GM12875 (cell line): Measurements from ENCODE around the gene ALOXE3.
"Not testable (repeated sequence)": the region's sequence is repeated elsewhere in the genome, so short reads cannot be mapped to it uniquely, and the experiment has no call there.

ENCODE experiments used
- H3K4me3 ChIP-seq: one replicate; pipeline ENCODE4 v1.5.1; 2011; ENCODE audit warnings: low read depth, low read length, control low read depth
- TF ChIP-seq, protein P1 (sequence below): IDR thresholded peaks from 2 replicates; pipeline ENCODE4 v1.5.1; 2011; ENCODE audit warnings: low read depth, mild to moderate bottlenecking, control low read depth, inconsistent platforms, low read length, moderate library complexity, borderline replicate concordance; ENCODE audit not compliant: insufficient read depth

The ALOXE3 gene

DNA sequence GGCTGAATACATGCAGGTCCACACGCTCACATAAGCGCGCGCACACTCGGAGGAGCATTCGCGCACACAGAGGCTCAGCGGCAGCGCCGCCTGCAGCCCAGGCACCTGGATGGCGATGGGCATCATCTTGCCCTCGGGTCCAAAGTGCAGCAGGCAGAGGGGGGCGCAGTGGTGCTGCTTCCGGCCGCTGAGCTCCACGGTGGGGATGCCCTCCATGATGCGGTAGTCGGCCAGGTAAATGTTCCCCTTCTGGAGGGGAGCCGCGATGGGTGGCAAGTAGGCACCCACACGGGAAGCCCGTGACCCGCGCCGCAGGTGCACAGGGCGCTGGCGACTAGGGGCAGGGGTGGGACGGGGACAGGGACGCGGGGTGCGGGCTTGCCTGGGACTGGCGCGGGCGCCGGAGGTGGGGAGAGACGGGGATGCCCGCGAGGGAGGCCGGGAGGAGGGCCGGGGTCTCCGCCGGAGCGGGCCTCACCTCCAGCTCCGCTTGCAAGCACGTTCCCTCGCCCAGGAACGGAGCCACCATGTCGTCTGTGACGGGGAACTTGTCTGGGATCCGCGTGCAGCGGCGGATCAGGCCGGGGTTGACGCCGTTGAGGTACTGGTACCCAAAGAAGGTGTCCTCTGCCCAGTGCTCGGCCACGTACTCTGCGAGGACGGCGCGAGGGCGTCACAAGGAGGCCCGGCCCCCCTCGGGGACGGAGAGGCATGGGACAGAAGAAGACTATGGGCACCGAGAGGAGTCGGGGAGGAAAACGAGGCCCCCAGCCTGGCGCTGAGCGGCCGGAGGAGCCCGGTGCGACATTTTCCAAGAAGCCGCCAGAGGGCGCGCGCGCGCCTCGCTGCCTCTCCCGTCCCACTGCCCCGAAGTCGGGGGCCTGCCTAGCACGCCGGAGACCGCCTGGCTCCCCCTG, 38.8 kb downstream of the ALOXE3 start:
- H3K4me3 ChIP-seq: peak overlapping the region; percentile 40

DNA sequence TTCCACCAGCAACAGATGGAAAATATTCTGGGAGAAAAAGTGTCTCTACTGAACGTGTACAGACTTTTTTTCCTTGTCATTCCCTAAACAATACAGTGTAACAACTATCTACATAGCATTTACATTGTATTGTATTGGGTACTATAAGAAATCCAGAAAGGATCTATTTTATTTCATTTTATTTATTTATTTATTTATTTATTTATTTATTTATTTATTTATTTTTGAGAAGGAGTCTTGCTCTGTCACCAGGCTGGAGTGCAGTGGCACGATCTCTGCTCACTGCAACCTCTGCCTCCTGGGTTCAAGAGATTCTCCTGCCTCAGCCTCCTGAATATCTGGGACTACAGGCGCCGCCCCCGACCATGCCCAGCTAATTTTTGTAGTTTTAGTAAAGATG, 40.4 kb downstream of the ALOXE3 start:
- not testable (repeated sequence) for H3K4me3 ChIP-seq

More for the DNA sequence above, 38.8 kb downstream of the ALOXE3 start:
- TF ChIP-seq, protein P1, sequence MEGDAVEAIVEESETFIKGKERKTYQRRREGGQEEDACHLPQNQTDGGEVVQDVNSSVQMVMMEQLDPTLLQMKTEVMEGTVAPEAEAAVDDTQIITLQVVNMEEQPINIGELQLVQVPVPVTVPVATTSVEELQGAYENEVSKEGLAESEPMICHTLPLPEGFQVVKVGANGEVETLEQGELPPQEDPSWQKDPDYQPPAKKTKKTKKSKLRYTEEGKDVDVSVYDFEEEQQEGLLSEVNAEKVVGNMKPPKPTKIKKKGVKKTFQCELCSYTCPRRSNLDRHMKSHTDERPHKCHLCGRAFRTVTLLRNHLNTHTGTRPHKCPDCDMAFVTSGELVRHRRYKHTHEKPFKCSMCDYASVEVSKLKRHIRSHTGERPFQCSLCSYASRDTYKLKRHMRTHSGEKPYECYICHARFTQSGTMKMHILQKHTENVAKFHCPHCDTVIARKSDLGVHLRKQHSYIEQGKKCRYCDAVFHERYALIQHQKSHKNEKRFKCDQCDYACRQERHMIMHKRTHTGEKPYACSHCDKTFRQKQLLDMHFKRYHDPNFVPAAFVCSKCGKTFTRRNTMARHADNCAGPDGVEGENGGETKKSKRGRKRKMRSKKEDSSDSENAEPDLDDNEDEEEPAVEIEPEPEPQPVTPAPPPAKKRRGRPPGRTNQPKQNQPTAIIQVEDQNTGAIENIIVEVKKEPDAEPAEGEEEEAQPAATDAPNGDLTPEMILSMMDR: peak; percentile 88

DNA sequence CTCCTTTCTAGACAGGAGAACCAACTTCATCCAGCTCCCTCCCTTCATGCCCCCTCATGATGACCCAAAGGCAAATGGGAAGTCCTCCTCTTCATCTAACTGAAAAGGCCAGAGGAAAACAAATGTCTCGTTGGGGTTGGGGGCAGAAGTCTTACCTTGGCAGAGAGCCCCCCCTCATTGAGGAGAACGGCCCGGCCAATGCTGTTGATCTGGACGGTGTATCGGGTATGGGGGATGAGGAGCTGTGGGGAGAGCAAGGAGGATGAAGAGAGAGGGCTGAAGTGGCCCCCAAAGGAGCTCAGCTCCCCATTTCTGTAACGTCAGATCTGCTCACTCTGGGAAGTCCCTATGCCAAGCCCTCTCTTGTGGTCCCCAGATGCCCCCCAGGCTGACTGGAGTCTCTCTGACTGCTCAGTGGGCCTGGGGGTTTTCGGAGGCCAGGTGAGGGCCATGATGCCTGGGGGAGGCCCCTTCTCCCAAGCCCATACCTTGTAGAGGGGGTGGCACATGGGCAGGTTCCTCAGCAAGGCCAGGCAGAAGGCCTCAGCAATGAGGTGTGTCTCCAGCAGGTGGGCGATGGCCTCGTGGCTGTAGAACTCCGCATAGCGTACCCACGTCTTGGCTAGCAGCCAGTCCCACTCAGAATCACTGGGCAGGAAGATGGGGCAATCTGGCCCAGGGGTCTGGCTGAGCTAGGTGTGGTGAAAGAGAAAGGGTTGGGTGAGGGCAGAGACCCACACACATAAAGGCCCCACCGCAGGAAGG, 41.6 kb downstream of the ALOXE3 start:
- TF ChIP-seq, protein P1: no peak

DNA sequence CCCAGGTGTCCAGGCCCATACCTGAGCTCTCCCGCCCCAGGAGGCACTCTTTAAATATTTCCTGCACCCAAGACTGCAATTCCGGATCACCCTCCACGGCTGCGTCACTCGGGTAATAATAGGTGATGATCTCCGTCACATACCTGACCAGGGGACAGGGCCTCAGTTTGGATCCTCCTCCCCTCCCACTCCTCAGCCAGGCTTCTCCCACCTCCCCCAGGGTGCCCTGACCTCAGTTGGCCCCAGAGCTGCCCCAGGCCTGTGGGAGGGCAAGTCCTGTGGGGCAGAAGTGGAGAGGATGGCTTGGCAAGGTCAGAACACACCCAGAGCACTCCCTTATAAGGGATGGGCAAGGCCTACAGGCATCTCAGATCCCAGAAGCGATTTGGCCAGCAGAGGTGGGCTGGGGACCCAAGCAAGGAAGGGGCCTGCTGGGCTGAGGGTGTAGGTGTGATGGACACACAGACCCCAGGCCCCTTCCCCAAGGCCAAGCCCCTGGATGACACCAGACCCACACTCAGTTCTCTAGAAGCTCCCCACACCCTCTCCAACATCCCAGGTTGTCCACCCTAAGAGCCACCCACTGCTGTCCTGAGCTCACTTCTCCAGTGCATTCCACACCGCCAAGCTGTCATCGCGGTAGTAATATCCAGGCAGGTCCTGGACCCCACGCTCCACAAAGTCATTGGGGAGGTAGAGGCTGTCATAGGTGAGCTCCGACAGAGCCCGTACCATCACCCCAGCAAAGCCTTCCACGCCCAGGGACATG, 42.6 kb downstream of the ALOXE3 start:
- H3K4me3 ChIP-seq: no peak overlapping the region
- TF ChIP-seq, protein P1: no peak

More for the DNA sequence above, 41.6 kb downstream of the ALOXE3 start:
- H3K4me3 ChIP-seq: no peak overlapping the region

DNA sequence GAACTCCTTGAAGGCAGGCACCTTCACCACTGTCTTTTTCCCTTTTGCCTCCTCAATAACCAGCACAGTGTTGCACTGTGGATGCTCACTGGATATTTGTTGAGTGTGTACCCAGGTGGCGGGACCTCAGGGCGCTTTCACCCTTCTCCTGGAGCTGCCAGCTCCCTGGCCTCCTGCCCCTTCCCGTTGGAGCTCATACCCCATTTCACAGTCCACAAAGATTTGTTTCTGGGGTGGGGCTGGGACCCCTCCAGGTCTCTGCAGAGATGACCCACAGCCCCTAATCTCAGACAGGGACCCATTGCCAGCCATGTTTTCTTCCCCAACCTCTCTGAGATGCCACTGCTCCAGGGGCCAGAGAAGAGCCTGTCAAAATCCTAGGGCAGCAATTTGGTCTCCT, 43.2 kb downstream of the ALOXE3 start:
- H3K4me3 ChIP-seq: no peak overlapping the region
- TF ChIP-seq, protein P1: no peak

DNA sequence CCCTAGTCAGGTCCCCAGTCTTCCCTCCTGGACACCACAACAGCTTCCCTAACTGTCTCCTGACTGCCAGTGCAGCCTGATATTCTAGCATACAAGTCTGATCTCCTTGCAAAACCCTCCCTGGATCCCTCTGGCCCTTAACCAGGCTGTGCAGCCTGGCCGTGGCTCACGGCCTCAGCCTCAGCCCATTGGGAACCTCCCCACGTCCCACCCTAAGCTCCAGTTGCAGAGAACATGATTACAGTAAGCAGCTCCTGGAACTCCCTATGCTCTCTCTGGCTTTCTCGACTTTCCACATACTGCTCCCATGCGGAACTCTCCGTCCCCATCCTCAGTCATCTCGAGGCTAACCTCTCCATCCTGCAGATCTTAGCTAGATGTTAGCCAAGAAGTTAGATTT, 43.8 kb downstream of the ALOXE3 start:
- no peak overlapping the region for H3K4me3 ChIP-seq
- TF ChIP-seq, protein P1: no peak
